HS-27A (cell line): ENCODE measurements around the gene SNTB2.

Experiments used
- DNase-seq: peaks from one replicate; pipeline ENCODE4 v3.0.0-alpha.2; 2012; ENCODE audit warnings: low read depth, missing footprints

Gene SNTB2

GRCh38 chr16:69344171-69344570 lies 157.2 kb downstream of the SNTB2 start:
- DNase-seq: no peak

DNA sequence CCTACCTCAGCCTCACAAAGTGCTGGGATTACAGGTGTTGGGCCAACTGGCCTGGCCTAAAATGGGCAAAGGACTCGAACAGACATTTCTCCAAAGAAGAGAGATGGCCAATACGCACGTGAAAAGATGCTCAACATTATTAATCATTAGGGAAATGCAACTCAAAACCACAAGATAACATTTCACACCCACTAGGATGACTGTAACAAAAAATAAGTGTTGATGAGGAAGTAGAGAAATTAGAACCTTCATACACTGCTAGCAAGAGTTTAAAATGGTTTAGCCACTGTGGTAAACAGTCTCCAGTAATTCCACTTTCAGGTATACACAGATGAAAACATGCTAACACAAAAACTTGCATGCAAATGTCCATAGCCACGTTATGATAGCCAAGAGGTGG lies 159.0 kb downstream of the SNTB2 start:
- DNase-seq: no peak

GRCh38 chr16:69346683-69347082 lies 159.7 kb downstream of the SNTB2 start:
- no peak for DNase-seq

DNA sequence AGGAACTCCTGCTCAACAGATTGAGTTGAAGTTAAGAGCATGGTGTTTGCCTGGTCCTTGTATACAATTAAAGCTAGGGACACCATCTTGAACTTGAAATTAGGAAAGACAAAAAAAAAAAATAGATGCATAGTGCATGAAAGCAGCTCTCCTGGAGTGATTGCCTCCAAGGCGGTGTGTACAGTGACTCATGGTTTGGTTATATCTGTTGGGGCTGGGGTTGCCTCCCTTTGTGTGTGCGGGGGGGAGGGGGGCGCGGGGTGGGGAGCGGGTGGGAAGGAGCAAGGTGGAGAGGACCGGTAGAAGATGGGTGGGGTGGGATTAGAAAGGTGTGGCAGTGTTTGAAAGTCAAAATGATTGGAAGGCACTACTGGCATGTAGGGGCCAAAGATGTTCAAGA lies 161.3 kb downstream of the SNTB2 start:
- DNase-seq: no peak

GRCh38 chr16:69349536-69349935 lies 162.6 kb downstream of the SNTB2 start:
- DNase-seq: no peak

DNA sequence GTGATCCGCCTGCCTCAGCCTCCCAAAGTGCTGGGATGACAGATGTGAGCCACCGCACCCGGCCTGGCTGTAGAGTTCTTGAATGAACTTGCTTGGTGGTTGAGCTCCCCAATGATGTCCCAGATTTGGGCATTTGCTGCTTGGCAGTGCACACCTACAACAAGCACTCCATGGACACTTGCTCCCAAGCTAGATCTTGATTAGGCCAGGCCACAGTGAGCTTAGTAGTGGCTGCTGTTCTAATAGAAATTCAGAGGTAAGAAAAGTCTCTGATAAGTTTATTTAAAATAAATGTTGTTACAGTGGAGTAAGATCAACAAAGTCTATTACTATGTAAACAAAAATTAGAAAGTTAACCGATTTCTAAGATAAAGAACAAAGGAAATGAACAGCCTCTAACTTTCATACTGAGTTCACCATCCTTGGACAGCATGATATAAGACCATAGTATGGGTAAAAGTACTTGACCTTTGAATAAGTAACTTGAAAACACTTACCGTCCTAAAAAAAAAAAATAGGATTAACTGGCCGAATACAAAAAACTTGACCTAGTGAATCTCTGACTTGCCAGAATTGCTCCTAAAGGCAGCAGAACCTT lies 163.7 kb downstream of the SNTB2 start:
- DNase-seq: no peak

DNA sequence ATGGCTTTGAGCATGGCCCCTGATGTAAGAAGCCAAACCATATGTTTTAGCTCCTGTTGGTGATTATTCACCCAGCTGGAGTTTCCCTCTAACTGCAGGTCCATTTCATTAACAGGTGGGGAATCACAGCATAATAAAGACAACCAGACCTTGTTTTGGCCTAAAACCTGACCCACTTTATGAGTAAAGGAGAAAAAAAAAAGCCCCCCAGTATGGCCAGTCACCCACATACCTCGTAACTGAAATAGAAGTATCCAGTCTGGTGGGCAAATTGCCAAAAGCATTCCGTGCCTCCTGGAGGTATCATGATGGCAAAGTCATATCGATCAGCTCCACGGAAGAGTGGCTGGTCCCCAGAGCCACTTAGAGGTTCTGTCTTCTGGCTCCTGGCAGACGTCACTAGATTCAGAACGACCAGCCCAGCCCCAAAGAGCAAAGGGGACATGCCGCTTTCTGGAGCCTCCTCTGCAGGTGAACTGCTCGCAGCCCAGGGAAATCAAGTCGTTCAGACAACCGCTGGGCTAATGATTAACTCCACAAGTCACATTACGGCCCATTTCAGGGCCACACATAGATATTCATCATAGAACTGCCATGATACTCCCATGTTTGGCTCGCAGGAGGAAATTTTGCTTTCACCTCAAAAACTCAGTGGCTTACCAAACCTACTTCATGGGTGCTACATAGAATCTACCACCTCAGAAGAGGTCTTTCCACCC lies 164.5 kb downstream of the SNTB2 start, which contains the start of gene TMED6:
Gene TMED6, minus strand, starts transcription at position 478 of the 719 bp plus-strand sequence. Its CDS starts 33 bp downstream, at position 445.
- DNase-seq: no peak
